SK-N-SH (cell line): Measurements from ENCODE around the gene TANC2. TPM values are rescaled to one million over a fixed set of nuclear protein-coding genes. Genes with fewer than 3 reads are reported as not detected.

ENCODE experiments used
- CTCF ChIA-PET: fragments of 300-600, 350-600 bp; formaldehyde crosslinking; extraction: SDS; loops from one replicate; lab custom pipeline; 2021; lab: Yijun Ruan, JAX
- POLR2A ChIA-PET: fragments of 350-600 bp; sonication (Branson Sonifier 250); formaldehyde crosslinking; extraction: SDS; loops from one replicate; lab custom pipeline; 2020; ENCODE audit warnings: antibody characterized with exemption, inconsistent platforms; lab: Yijun Ruan, JAX
- DNase-seq: peaks from one replicate; pipeline ENCODE4 v3.0.0; 2012
- H2AFZ ChIP-seq: fragments of 200-600 bp; sonication (generic); 2 replicates; pipeline ENCODE4 v1.8.1; 2016; ENCODE audit warnings: antibody characterized with exemption, mild to moderate bottlenecking, low read depth
- H3F3A ChIP-seq: fragments of 200-600 bp; sonication (generic); replicated peaks from 2 replicates; pipeline ENCODE3; 2016; ENCODE audit warnings: antibody characterized with exemption, mild to moderate bottlenecking; ENCODE audit not compliant: insufficient read depth
- H3K27ac ChIP-seq, 2 experiments: fragments of 200-500 bp in 1 of 2; fragments of 200-600 bp in 1 of 2; sonication (Bioruptor generic) in 1 of 2; sonication (generic), shearing (Covaris generic) in 1 of 2; 2 replicates each; pipeline versions ENCODE4 v1.5.1 to v1.6.1; 2014 to 2016; ENCODE audit warnings: low read depth in 2 of 2, inconsistent platforms in 1 of 2, low read length in 1 of 2, mild to moderate bottlenecking in 1 of 2, mixed read lengths in 1 of 2
- H3K27me3 ChIP-seq: fragments of 200-600 bp; sonication (generic), shearing (Covaris generic); 2 replicates; pipeline ENCODE4 v1.6.1; 2016; ENCODE audit warnings: mixed run types; ENCODE audit not compliant: insufficient read depth
- H3K36me3 ChIP-seq, 2 experiments: fragments of 200-500 bp in 1 of 2; fragments of 200-600 bp in 1 of 2; sonication (Bioruptor generic) in 1 of 2; sonication (generic) in 1 of 2; replicated peaks in 1 of 2; 2 replicates each; pipeline versions ENCODE3 to v1.5.1; 2014 to 2016; ENCODE audit warnings: low read length in 1 of 2, mild to moderate bottlenecking in 1 of 2; ENCODE audit not compliant: insufficient read depth in 2 of 2, control insufficient read depth in 1 of 2
- H3K4me1 ChIP-seq, 2 experiments: fragments of 200-500 bp in 1 of 2; fragments of 200-600 bp in 1 of 2; sonication (Bioruptor generic) in 1 of 2; sonication (generic), shearing (Covaris generic) in 1 of 2; 2 replicates each; pipeline versions ENCODE4 v1.5.1 to v1.6.1; 2014 to 2016; ENCODE audit warnings: low read depth in 1 of 2, low read length in 1 of 2, mixed run types in 1 of 2; ENCODE audit not compliant: insufficient read depth in 2 of 2, control insufficient read depth in 1 of 2
- H3K4me2 ChIP-seq: fragments of 200-600 bp; sonication (generic), shearing (Covaris generic); 2 replicates; pipeline ENCODE4 v1.6.1; 2017; ENCODE audit warnings: mixed run types
- H3K4me3 ChIP-seq, 2 experiments: fragments of 200-500 bp in 1 of 2; fragments of 200-600 bp in 1 of 2; sonication (Bioruptor generic) in 1 of 2; sonication (generic), shearing (Covaris generic) in 1 of 2; 2 replicates each; pipeline versions ENCODE4 v1.5.1 to v1.8.1; 2014 to 2016; ENCODE audit warnings: low read depth in 2 of 2, inconsistent platforms in 1 of 2, low read length in 1 of 2, mild to moderate bottlenecking in 1 of 2, mixed read lengths in 1 of 2, moderate library complexity in 1 of 2
- H3K79me2 ChIP-seq: fragments of 200-600 bp; sonication (generic); 2 replicates; pipeline ENCODE4 v1.8.1; 2017; ENCODE audit warnings: mild to moderate bottlenecking; ENCODE audit not compliant: insufficient read depth
- H3K9ac ChIP-seq: fragments of 200-600 bp; sonication (generic); 2 replicates; pipeline ENCODE4 v1.6.1; 2017; ENCODE audit warnings: mixed run types
- H3K9me2 ChIP-seq: fragments of 200-600 bp; sonication (generic); 2 replicates; pipeline ENCODE4 v1.6.1; 2017; ENCODE audit warnings: mixed run types
- H3K9me3 ChIP-seq: fragments of 200-600 bp; sonication (generic); 2 replicates; pipeline ENCODE4 v1.6.1; 2017; ENCODE audit warnings: mixed run types, mild to moderate bottlenecking, moderate library complexity
- H4K20me1 ChIP-seq: fragments of 200-600 bp; sonication (generic); 2 replicates; pipeline ENCODE4 v1.6.1; 2017; ENCODE audit warnings: mild to moderate bottlenecking, mixed run types; ENCODE audit not compliant: insufficient read depth
- CHD2 ChIP-seq: fragments of 150-350 bp; IDR thresholded peaks from 2 replicates; pipeline ENCODE4 v1.6.1; 2018; ENCODE audit warnings: low read length; ENCODE audit not compliant: partially characterized antibody
- CTCF ChIP-seq: fragments of 200-600 bp; sonication (generic); IDR thresholded peaks from 2 replicates; pipeline ENCODE4 v1.6.1; 2017; ENCODE audit warnings: antibody characterized with exemption, mild to moderate bottlenecking, moderate library complexity
- ELF1 ChIP-seq: IDR thresholded peaks from 2 replicates; pipeline ENCODE4 v1.4.0; 2012
- FOSL2 ChIP-seq: IDR thresholded peaks from 2 replicates; pipeline ENCODE4 v1.4.0; 2012; ENCODE audit warnings: low read depth, mild to moderate bottlenecking, moderate library complexity, borderline replicate concordance
- FOXJ3 ChIP-seq: sonication (generic); formaldehyde crosslinking; IDR thresholded peaks from 2 replicates; pipeline ENCODE4 v1.5.1; 2020; ENCODE audit warnings: mild to moderate bottlenecking, missing genetic modification reagents
- FOXM1 ChIP-seq: IDR thresholded peaks from 2 replicates; pipeline ENCODE4 v1.4.0; 2012; ENCODE audit warnings: low read depth, mild to moderate bottlenecking
- GABPA ChIP-seq: IDR thresholded peaks from 2 replicates; pipeline ENCODE4 v1.4.0; 2012; ENCODE audit warnings: low read depth, mild to moderate bottlenecking
- JUND ChIP-seq: IDR thresholded peaks from 2 replicates; pipeline ENCODE4 v1.4.0; 2012
- MAX ChIP-seq: IDR thresholded peaks from 2 replicates; pipeline ENCODE4 v1.4.0; 2012; ENCODE audit warnings: low read depth
- MXI1 ChIP-seq: IDR thresholded peaks from 2 replicates; pipeline ENCODE4 v1.6.1; 2012; ENCODE audit warnings: mild to moderate bottlenecking, low read depth, low read length, improper control_type of control experiment
- NFIC ChIP-seq: IDR thresholded peaks from 2 replicates; pipeline ENCODE4 v1.4.0; 2012; ENCODE audit warnings: borderline replicate concordance
- NRF1 ChIP-seq: IDR thresholded peaks from 2 replicates; pipeline ENCODE4 v1.6.1; 2012; ENCODE audit warnings: low read depth, mild to moderate bottlenecking, low read length
- PBX3 ChIP-seq: IDR thresholded peaks from 2 replicates; pipeline ENCODE4; 2012
- POLR2AphosphoS5 ChIP-seq: IDR thresholded peaks from 2 replicates; pipeline ENCODE4 v1.6.1; 2012; ENCODE audit warnings: low read depth, low read length
- RAD21 ChIP-seq: IDR thresholded peaks from 2 replicates; pipeline ENCODE4 v1.6.1; 2012; ENCODE audit warnings: mild to moderate bottlenecking, low read length
- RCOR1 ChIP-seq: fragments of 150-350 bp; IDR thresholded peaks from 2 replicates; pipeline ENCODE4 v1.6.1; 2017; ENCODE audit warnings: antibody characterized with exemption, low read length
- RFX5 ChIP-seq: IDR thresholded peaks from 2 replicates; pipeline ENCODE4 v1.6.1; 2012; ENCODE audit warnings: mild to moderate bottlenecking, improper control_type of control experiment, low read length
- RXRA ChIP-seq: IDR thresholded peaks from 2 replicates; pipeline ENCODE4 v1.4.0; 2012; ENCODE audit warnings: low read depth, mild to moderate bottlenecking, borderline replicate concordance
- SMC3 ChIP-seq: IDR thresholded peaks from 2 replicates; pipeline ENCODE4 v1.6.1; 2012; ENCODE audit warnings: low read depth, low read length, improper control_type of control experiment
- YY1 ChIP-seq: IDR thresholded peaks from 2 replicates; pipeline ENCODE4 v1.4.0; 2012; ENCODE audit warnings: low read depth, mild to moderate bottlenecking
- WGBS: methylation state at CpG from one replicate; pipeline ENCODE4 v1.1.6; 2017; ENCODE audit warnings: low lambda C conversion rate; 5-methylcytosine and 5-hydroxymethylcytosine counted together
- polyA plus RNA-seq, 3 experiments: library from polyadenylated mRNA; depleted of rRNA; stranded (reverse); fragments of >200 nt; gene quantifications; 2 replicates each; pipeline ENCODE4 v1.2.3, GENCODE V29; 2012
- TF ChIP-seq, protein P1 (sequence below): IDR thresholded peaks from 2 replicates; pipeline ENCODE4 v1.4.0; 2012; ENCODE audit warnings: low read depth, borderline replicate concordance

TANC2 gene
- polyA plus RNA-seq, 1 of the 3 experiments (the other 2 are of a cell fraction): 23.0 TPM

DNA sequence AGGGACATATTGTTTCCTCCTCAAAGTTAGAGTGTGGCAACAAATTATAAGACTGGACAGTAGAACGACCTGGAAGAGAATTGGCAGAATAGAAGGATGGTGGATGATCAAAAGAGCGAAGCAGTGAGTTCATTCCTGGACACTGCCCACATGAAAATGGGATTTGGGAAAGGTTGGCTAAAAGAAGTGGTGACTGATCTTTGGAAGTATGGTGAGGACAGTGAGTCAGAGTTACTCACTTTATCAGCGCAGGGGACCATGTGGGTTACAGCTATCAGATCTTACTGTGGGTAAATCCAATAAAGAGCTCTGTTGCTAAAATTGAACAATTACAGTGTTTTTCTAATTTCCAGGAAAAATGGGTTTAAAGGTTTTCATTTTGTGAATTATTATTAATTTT lies 2.7 kb upstream of the TANC2 start (continued):
- peak; percentile 75; the same call in 1 of the 2 replicates for TF ChIP-seq POLR2AphosphoS5
- no peak for TF ChIP-seq ELF1
- TF ChIP-seq FOXM1: peak; percentile 64
- peak; percentile 70 for TF ChIP-seq PBX3
- no peak for TF ChIP-seq NRF1
- peak; percentile 88 for TF ChIP-seq MAX
- no peak for TF ChIP-seq FOXJ3 (CRISPR knock-in tag)
- no peak; the same call in 1 of the 2 replicates for TF ChIP-seq RCOR1
- TF ChIP-seq RXRA: peak; percentile 93
- TF ChIP-seq NFIC: peak; percentile 85
- TF ChIP-seq RFX5: 0 out of 2 replicates have a peak, but pooled peaks have one; percentile 40

DNA sequence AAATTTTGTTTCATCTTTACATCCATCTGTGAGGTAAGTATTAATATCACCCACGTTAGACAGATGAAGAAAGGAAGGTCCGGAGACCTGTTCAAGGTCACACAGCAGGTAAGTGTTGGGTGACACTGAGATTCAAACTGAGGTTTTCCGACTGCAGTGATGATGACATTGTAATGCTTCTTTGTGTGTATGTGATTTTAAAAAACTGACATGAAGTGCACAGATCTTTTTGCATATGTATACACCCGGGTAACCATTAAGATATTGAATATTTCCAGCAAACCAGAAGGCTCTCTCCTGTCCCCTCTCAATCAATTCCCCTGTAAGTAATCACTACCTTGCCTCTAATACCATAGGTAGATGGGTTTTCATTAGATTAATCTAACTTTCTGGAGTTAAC lies 1.5 kb upstream of the TANC2 start:
- Histone ChIP-seq H3K9me3 (no peaks in the 10 kb centered on the region), H3K36me3 (no peaks in the 10 kb centered on the region), H4K20me1 (peaks cover 9% of the 10 kb centered on the region), H3F3A (peaks cover 16% of the 10 kb centered on the region), H3K4me3 (no peak overlapping the region), H2AFZ (no peak overlapping the region), H3K9me2 (no peaks in the 10 kb centered on the region), H3K4me1 (peaks cover 4 to 29% of the 10 kb centered on the region in 2 experiments; a peak in 3 of 4 replicates), H3K9ac (no peak overlapping the region), H3K27ac (no peak overlapping the region), H3K79me2 (peaks cover 31% of the 10 kb centered on the region), H3K27me3 (no peaks in the 10 kb centered on the region), H3K4me2 (0 out of 2 replicates have a peak overlapping the region, but pooled peaks have one; percentile 37)
- POLR2A ChIA-PET: no interaction called here
- 97% methylated on average over 4 of the region's 4 CpGs for WGBS
- CTCF ChIA-PET: interaction anchor here (0.7 to 5.1 kb wide), 3 partner anchors 22 to 259 kb away, joined by 3 to 61 read pairs (median 7); no protein-coding TSS in a partner anchor
- DNase-seq: no peak
- TF ChIP-seq FOSL2 (no peak), SMC3 (no peak), JUND (no peak), RXRA (no peak), GABPA (no peak), CHD2 (no peak), POLR2AphosphoS5 (no peak), RAD21 (no peak), YY1 (no peak), CTCF (no peak), MXI1 (no peak)
- TF ChIP-seq, protein P1, sequence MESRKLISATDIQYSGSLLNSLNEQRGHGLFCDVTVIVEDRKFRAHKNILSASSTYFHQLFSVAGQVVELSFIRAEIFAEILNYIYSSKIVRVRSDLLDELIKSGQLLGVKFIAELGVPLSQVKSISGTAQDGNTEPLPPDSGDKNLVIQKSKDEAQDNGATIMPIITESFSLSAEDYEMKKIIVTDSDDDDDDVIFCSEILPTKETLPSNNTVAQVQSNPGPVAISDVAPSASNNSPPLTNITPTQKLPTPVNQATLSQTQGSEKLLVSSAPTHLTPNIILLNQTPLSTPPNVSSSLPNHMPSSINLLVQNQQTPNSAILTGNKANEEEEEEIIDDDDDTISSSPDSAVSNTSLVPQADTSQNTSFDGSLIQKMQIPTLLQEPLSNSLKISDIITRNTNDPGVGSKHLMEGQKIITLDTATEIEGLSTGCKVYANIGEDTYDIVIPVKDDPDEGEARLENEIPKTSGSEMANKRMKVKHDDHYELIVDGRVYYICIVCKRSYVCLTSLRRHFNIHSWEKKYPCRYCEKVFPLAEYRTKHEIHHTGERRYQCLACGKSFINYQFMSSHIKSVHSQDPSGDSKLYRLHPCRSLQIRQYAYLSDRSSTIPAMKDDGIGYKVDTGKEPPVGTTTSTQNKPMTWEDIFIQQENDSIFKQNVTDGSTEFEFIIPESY: no peak
